CD1c-positive myeloid dendritic cell (primary cell): ENCODE results near the gene TTC39A.

ENCODE experiments used
- DNase-seq: peaks from one replicate; pipeline ENCODE4 v3.0.0-alpha.2; 2016; ENCODE audit errors: extremely low spot score

Gene TTC39A

GRCh38 chr1:51297401-51298321 lies 32.7 kb downstream of the TTC39A start:
- no peak for DNase-seq

- peak; percentile 75 for DNase-seq
Measured at GRCh38 chr1:51296383-51297357, 33.7 kb downstream of the TTC39A start.

GRCh38 chr1:51295926-51296325 lies 34.4 kb downstream of the TTC39A start:
- no peak for DNase-seq

DNA sequence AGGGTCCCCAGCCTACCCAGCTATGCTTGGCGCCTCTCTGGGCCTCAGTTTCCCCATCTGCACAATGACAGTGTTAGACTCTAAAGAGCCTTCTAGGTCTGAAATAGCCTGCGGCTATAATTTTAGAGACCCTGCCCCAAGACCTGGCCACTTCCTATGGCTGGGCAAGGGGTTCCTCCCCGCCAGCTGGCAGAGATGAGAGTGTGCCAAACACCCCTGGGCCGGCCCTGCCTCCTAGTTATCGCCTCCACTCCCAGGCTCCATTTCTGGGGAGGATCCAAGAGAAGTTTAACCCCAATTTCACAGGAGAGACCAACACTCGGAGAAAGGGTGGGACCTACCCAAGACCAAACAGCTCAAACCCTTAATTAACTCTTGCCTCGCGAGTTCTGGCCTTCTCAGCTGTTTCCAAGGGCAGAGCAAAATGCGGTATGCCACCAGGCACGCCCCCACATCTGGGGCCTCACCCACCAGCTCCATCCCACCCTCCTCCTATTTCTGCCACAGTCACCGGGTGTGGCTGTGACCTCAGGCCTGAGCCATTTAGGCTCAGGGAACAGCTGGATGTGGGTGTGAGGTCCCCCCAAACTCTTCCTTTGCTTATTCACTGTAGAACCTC lies 35.7 kb downstream of the TTC39A start:
- no peak for DNase-seq

DNA sequence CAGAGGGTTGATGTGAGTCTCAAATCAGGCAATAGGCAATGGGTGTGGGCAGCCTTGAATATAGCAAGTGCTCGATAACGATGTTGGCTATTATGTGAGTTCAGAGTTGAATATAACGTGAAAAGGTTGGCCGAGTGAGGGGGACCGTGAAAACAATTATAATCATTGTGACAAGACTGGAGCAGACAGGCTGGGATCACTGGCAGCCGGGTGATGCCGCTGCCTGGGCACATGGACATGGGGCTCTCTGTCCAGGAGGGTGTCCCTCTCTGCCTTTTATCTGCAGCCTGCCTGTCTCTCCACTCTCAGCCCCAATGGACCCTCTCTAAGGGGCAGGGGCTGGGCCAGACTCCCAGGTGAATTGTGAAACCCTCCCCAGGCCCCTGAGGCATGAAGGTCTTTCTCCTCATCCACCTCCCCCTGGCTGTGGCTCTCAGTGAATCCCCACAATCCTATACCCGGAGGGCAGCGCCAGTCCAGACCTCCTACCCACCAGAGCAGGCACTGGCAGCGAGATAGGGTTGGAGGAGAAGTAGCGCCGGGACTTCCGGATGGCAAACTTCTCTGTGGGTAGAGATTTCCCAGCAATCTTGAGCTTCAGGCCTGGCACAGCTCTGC lies 36.4 kb downstream of the TTC39A start:
- DNase-seq, result no peak

- no peak for DNase-seq
Measured at GRCh38 chr1:51290489-51290847, 39.9 kb downstream of the TTC39A start.

- no peak for DNase-seq
Measured at GRCh38 chr1:51289676-51290488, 40.5 kb downstream of the TTC39A start.

GRCh38 chr1:51288578-51288977 lies 41.8 kb downstream of the TTC39A start:
- DNase-seq, result no peak

GRCh38 chr1:51287966-51288365 lies 42.4 kb downstream of the TTC39A start:
- no peak for DNase-seq

GRCh38 chr1:51285055-51285454 lies 45.3 kb downstream of the TTC39A start:
- peak; percentile 20 for DNase-seq

DNA sequence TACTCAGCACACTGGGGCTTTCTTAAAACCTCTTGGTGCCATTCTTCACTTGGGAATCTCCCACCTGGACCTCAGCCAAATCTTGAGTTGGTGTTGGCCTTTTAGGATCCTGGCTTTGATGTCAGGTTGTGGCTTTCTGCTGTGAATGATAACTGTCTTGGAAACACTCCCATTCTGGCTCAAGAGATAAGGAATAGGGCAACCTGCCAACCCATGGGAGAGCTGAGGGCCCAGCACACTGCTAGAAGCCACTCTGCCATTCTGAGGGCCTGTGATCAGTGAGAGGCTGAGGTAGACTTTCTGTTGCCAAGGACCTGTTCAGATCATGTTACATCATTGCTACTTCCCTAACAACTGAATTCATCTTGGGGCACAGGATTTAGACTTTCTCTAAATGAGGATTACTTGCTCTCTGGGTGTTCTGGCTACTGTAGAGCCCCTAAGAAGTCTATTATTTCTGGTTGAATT lies 45.8 kb downstream of the TTC39A start:
- DNase-seq, result no peak

GRCh38 chr1:51283979-51284378 lies 46.4 kb downstream of the TTC39A start:
- DNase-seq, result no peak

- DNase-seq, result peak; percentile 32
Measured at GRCh38 chr1:51282605-51283004, 47.8 kb downstream of the TTC39A start.

DNA sequence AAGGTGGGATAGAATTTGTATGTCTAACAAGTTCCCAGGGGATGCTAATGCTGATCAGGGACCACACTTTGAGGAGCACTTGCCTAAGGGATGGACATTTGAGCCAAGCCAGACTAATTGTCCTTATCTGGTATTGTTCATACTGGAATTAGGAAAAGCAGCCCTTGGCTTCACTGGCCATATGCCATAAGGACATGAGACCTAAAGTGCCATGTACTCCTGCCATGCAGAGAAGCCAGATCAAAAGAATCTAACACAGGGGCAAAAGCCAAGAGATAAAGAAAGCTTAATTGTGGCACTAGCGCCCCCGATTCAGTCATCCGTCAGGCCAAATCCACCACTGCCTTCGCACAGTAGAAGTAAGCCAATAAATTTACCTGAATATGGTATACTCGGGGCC lies 48.6 kb downstream of the TTC39A start:
- no peak for DNase-seq

DNA sequence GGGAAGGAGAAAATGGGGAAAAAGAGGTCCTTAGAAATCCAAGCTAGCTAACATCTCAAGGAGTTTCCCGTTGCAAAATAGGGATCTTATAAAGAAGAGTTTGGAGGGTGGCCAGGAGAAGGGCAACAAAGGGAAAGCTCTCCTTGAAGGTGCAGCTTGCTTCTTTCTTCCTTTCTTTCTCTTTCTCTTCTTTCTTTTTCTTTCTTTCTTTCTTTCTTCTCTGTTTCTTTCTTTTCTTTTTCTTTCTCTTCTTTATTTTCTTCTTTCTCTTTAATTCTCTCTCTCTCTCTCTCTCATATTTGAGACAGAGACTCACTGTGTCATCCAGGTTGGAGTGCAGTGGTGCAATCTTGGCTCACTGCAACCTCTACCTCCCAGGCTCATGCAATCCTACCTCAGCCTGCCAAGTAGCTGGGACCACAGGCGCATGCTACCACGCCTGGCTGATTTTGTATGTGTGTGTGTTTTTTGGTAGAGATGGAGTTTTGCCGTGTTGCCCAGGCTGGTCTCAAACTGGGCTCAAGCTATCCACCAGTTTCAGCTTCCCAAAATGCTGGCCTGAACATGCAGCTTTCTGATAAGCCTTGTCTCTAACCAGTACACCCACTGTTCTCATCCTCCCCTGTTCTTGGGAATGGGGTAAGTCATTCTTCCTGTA lies 49.9 kb downstream of the TTC39A start:
- no peak for DNase-seq

GRCh38 chr1:51276286-51276685 lies 54.1 kb downstream of the TTC39A start:
- DNase-seq, result no peak

DNA sequence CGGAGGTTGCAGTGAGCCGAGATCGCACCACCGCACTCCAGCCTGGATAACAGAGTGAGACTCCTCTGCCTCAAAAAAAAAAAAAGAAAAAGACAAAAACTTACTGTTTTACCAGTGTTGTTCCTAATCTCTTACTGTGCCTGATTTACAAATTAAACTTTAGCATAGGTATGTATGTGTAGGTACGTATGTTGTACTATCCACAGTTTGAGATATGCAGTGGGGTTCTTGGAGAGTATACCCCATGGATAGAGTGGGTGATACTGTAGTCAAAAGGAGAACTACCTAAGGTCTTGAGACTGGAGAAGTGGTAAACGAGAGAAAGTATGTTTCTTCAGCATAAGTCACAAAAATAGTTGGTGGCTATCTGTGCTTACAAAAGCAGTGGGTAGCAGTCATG lies 55.7 kb downstream of the TTC39A start:
- no peak for DNase-seq

DNA sequence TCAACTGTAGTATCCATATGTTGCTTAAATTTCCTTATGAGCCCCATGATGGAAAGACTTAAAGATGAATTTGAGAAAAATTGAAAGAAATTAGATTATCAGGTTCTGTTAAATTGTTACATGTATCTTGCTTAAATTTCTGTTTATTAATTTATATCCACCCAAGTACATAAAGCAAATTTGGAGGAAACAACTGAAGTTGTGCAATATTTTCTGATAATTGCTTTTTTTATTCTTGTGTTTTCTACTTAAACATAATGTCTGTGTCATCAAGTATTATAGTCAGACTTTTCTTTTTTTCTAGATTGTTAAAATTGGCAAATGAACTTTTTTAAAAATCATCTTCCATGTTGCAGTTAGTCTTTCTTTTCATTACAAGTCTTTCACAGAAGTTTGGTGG lies 57.4 kb downstream of the TTC39A start:
- DNase-seq, result no peak

DNA sequence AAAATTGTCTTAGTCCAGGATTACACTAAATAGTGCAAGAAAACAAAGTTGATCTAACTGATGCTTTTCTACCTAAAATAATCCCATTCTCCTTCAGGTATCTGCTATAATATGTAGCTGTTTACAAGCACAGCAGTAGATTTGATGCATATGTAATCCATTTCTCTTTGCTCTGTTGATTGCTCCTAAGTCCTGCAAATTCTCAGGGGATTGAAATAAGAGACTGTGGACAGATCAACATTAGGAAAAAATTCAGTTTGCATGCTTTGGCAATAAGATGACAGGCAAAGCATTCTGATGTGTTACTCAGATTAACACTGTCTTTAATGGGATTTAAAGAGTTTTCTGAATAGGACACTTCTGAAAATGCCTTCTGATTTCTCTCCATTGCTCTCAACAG lies 59.6 kb downstream of the TTC39A start:
- no peak for DNase-seq

DNA sequence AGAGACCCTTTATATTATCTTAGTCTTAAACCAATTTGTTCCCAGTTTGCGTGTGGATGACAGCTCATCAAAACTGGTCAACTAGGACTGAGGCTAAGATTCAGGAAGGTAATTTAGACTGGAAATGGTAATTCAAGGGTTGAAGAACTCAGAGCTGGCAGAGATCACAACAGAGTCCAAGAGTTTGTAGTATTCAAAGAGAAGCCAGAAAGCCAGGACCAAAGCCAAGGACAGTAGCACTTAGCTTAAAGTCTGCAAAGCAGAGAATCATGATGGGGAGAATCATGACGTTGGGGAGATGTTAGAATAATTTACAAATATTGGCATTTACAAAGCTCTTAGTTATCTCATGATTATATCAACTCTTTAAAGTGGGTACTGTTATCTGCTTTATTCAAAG lies 61.7 kb downstream of the TTC39A start:
- DNase-seq, result no peak
